ENCODE results near the gene EEF1AKMT1. TPM values are rescaled to one million over a fixed set of nuclear protein-coding genes. Genes with fewer than 3 reads are reported as not detected.

Gene EEF1AKMT1, protein sequence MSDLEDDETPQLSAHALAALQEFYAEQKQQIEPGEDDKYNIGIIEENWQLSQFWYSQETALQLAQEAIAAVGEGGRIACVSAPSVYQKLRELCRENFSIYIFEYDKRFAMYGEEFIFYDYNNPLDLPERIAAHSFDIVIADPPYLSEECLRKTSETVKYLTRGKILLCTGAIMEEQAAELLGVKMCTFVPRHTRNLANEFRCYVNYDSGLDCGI
- 10 to 100 TPM; 11.1 to 12.5 TPM for total RNA-seq

DNA sequence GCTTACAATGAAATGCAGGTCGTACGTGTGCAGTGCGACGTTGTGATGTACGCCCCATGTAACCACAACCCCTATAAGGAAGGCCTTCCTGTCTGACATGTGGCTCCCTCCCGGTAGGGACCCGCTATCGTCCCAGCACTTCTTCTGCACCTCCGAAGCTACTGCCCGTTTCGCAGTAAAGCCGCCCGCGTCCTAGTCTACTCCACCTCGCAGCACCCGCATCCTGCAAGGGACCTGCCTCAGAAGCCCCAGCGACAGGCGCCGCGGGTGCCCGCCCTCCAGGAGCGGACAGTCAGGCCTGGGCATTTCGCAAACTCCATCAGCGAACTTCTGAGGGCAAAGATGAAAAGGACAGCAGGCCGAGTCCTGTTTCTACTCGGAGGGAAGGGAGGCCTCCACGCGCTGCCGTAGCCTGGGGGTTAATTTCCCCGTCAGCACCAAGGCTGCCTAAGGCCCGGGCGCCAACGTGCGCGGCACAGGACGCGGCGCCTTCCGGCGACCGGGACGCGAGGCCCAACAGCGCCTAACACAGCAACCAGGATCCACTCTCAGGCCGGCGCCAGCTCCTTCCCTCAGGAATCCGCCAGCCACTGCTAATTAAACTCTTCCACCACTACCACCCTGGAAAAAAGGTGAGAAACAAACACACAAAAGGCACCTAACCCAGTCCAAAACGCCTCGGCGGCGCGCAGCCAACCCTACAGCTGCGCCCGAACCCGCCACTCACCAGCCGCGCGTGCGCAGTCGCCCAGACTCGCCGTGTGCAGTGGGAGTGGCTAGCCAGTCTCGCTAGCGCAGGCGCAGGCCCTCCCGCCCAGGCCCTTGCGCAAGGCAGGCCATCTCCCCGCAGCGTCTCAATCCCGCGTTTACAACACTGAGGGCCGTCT, at the start of gene EEF1AKMT1:
TSS of gene EEF1AKMT1 (minus strand) at position 768 of the 887 bp plus-strand sequence. CDS start 16,363 bp downstream, outside the sequence.
- DNase-seq (ENCODE audit: low spot score) = peak; percentile 89
- Histone ChIP-seq H3K36me3 (no peaks in the 10 kb centered on the region), H3K27me3 (no peaks in the 10 kb centered on the region), H3K27ac (peak within 1 kb of the TSS; percentile 87 to 88), H3K9me3 (peaks cover 0 to 9% of the 10 kb centered on the region in 2 donors), H3K4me3 (peak within 1 kb of the TSS; percentile 54 to 62), H3K4me1 (peaks cover 0 to 9% of the 10 kb centered on the region in 2 donors)
- TF ChIP-seq, protein P1, sequence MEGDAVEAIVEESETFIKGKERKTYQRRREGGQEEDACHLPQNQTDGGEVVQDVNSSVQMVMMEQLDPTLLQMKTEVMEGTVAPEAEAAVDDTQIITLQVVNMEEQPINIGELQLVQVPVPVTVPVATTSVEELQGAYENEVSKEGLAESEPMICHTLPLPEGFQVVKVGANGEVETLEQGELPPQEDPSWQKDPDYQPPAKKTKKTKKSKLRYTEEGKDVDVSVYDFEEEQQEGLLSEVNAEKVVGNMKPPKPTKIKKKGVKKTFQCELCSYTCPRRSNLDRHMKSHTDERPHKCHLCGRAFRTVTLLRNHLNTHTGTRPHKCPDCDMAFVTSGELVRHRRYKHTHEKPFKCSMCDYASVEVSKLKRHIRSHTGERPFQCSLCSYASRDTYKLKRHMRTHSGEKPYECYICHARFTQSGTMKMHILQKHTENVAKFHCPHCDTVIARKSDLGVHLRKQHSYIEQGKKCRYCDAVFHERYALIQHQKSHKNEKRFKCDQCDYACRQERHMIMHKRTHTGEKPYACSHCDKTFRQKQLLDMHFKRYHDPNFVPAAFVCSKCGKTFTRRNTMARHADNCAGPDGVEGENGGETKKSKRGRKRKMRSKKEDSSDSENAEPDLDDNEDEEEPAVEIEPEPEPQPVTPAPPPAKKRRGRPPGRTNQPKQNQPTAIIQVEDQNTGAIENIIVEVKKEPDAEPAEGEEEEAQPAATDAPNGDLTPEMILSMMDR (IDR thresholded peaks at IDR 0.05) = peak in 1 of 2 donors; percentile 21

DNA sequence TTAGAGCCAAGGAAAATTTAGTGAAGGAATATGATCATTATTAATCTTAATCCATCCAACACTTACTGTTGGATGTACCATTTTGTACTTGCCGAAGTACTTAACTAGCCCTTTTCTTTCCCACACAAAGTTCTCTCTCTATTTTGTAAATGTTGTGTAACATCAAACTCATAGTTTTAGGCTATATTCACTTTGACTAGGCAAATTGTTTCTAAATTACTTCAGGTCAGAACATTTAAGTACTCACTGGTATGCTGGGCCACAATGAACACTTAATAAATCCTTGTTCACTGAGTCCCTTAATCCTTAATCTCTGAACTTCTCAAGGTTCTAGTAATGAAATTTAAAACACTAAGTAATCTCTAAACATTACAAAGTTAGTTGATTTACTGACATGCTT, 49.3 kb upstream of the EEF1AKMT1 start:
- H3K4me1 ChIP-seq = peaks cover 0 to under 1% of the 10 kb centered on the region in 2 donors
- H3K27me3 ChIP-seq = no peaks in the 10 kb centered on the region
- H3K9me3 ChIP-seq = no peaks in the 10 kb centered on the region
- H3K4me3 ChIP-seq = no peak overlapping the region
- peaks cover 9% of the 10 kb centered on the region for H3K36me3 ChIP-seq
- TF ChIP-seq, protein P1 (IDR thresholded peaks at IDR 0.05) = no peak
- no peak overlapping the region for H3K27ac ChIP-seq
- no peak for DNase-seq (ENCODE audit: low spot score)

DNA sequence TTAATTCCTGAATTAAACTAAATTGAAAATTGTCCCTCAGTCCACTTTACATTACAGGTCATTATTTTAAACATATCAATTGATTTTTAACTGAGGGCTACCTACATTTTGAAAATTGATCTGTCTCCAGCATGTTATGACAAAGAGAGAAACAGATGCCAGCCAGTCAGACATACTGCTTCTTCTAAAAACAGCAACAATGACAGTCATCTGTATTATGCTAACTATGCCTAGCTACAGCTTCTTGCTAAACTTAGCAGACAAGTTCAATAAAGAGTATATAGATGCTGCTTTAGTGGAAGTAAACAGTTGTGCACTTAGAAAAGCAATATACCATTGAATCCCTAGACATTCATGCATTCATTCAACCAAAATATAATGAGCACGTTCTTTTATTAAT, 48.6 kb upstream of the EEF1AKMT1 start:
- no peak for DNase-seq (ENCODE audit: low spot score)
- Histone ChIP-seq H3K9me3 (no peaks in the 10 kb centered on the region), H3K36me3 (peaks cover 9% of the 10 kb centered on the region), H3K4me3 (no peak overlapping the region), H3K4me1 (no peaks in the 10 kb centered on the region), H3K27me3 (no peaks in the 10 kb centered on the region), H3K27ac (no peak overlapping the region)
- TF ChIP-seq, protein P1 (IDR thresholded peaks at IDR 0.05) = no peak

DNA sequence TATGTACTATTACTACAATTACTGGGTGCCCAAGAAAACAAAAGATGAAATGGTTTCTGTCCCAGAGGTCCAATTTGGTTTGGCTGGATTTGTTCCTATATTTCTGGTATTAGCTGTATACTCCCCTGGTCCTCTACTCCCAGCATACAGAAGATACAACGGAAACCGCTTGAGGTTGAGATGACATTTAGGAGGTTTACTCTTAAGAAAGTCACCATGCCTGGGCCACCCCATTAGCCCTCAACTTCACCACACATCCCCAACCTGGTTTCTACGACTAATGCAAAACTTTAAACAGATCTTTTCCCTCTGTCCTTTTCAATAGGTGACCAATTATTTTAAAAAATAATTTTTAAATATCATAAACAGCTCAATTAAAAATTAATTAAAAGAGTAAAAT, 46.0 kb upstream of the EEF1AKMT1 start:
- peaks cover 0 to 5% of the 10 kb centered on the region in 2 donors for H3K4me1 ChIP-seq

DNA sequence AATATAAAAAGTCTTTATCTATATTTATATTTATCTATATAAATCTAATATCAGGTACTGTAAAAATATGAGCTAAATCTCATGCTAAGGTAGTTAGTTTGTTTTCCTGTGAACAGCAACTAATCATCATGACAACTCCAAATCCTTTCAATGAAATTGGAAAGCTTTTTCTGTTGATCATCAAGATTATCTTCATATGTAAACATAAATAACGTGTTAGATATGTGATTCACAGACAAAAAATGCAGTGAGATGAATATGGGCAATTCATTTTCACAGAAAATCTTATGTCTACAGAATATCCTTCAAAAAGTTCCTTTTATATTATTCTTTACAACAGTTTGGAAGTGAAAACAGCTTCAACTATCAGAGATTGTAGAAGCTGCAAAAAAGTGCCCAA, 41.7 kb upstream of the EEF1AKMT1 start:
- Histone ChIP-seq H3K27ac (peak overlapping the region; percentile 6 to 78), H3K4me3 (no peak overlapping the region), H3K27me3 (no peaks in the 10 kb centered on the region), H3K36me3 (peaks cover 4% of the 10 kb centered on the region), H3K9me3 (no peaks in the 10 kb centered on the region), H3K4me1 (peaks cover 0 to 24% of the 10 kb centered on the region in 2 donors)
- TF ChIP-seq, protein P1 (IDR thresholded peaks at IDR 0.05) = no peak
- DNase-seq (ENCODE audit: low spot score) = no peak

More for the DNA sequence above, 46.0 kb upstream of the EEF1AKMT1 start:
- no peak overlapping the region for H3K27ac ChIP-seq
- no peak for DNase-seq (ENCODE audit: low spot score)
- TF ChIP-seq, protein P1 (IDR thresholded peaks at IDR 0.05) = no peak
- no peaks in the 10 kb centered on the region for H3K9me3 ChIP-seq
- no peak overlapping the region for H3K4me3 ChIP-seq
- peaks cover 9% of the 10 kb centered on the region for H3K36me3 ChIP-seq
- H3K27me3 ChIP-seq = no peaks in the 10 kb centered on the region
